CD4-positive, alpha-beta memory T cell (primary cell): ENCODE results near the gene IL1RL2. TPM values are rescaled to one million over a fixed set of nuclear protein-coding genes. Genes with fewer than 3 reads are reported as not detected.

ENCODE experiments used
- CTCF ChIA-PET: fragments of 350-600 bp; sonication (Branson Sonifier 250); formaldehyde crosslinking; loops from one replicate; lab custom pipeline; 2021; ENCODE audit warnings: inconsistent platforms; ENCODE audit not compliant: partially characterized antibody; lab: Charles Lee
- POLR2A ChIA-PET: fragments of 350-600 bp; sonication (Branson Sonifier 250); formaldehyde crosslinking; loops from one replicate; lab custom pipeline; 2021; ENCODE audit not compliant: partially characterized antibody; lab: Charles Lee
- DNase-seq, 5 donors: peaks; one replicate each; pipeline versions ENCODE4 v3.0.0 to v3.0.0-alpha.2; 2020 to 2022; ENCODE audit warnings: mixed read lengths in 1 of 5
- H3K27ac ChIP-seq: one replicate; pipeline ENCODE4 v1.7.0; 2013; ENCODE audit warnings: low read depth, low read length
- H3K27me3 ChIP-seq: 2 replicates; pipeline ENCODE4 v1.7.0; 2013; ENCODE audit warnings: mild to moderate bottlenecking, low read length, moderate library complexity; ENCODE audit not compliant: insufficient read depth
- H3K36me3 ChIP-seq: 2 replicates; pipeline ENCODE4 v1.7.0; 2013; ENCODE audit warnings: mild to moderate bottlenecking, low read length, moderate library complexity; ENCODE audit not compliant: insufficient read depth
- H3K4me1 ChIP-seq: 2 replicates; pipeline ENCODE4 v1.7.0; 2013; ENCODE audit warnings: mild to moderate bottlenecking, low read length, moderate library complexity; ENCODE audit not compliant: insufficient read depth
- H3K4me3 ChIP-seq, 2 donors: one replicate each; pipeline ENCODE4 v1.7.0; 2013; ENCODE audit warnings: low read length in 2 of 2, mild to moderate bottlenecking in 1 of 2
- H3K9me3 ChIP-seq, 2 donors: one replicate each; pipeline ENCODE4 v1.7.0; 2013; ENCODE audit warnings: low read length in 2 of 2, control low read depth in 1 of 2; ENCODE audit not compliant: control insufficient read depth in 1 of 2
- H3K27ac Mint-ChIP-seq, 7 donors: one replicate each; pipeline ENCODE4 v1.8.0; 2020 to 2021; ENCODE audit warnings: mixed read lengths in 7 of 7, mild to moderate bottlenecking in 6 of 7, inconsistent platforms in 3 of 7, moderate library complexity in 3 of 7
- H3K27me3 Mint-ChIP-seq, 2 donors: one replicate each; pipeline ENCODE4 v1.8.0; 2020 to 2021; ENCODE audit warnings: mixed read lengths in 2 of 2
- H3K36me3 Mint-ChIP-seq, 2 donors: one replicate each; pipeline ENCODE4 v1.8.0; 2020 to 2021; ENCODE audit warnings: mixed read lengths in 2 of 2, inconsistent platforms in 1 of 2, mild to moderate bottlenecking in 1 of 2
- H3K4me1 Mint-ChIP-seq, 4 donors: one replicate each; pipeline ENCODE4 v1.8.0; 2020 to 2021; ENCODE audit warnings: mixed read lengths in 4 of 4, mild to moderate bottlenecking in 1 of 4
- H3K4me3 Mint-ChIP-seq, 8 donors: one replicate each; pipeline ENCODE4 v1.8.0; 2020 to 2021; ENCODE audit warnings: mixed read lengths in 8 of 8, mild to moderate bottlenecking in 7 of 8, moderate library complexity in 6 of 8, inconsistent platforms in 3 of 8
- H3K9me3 Mint-ChIP-seq, 8 donors: one replicate each; pipeline ENCODE4 v1.8.0; 2020 to 2021; ENCODE audit warnings: mixed read lengths in 8 of 8, mild to moderate bottlenecking in 5 of 8, inconsistent platforms in 3 of 8, moderate library complexity in 1 of 8
- intact Hi-C: fragments of 100-400 bp; cut with micrococcal nuclease; formaldehyde crosslinking; loops from one replicate; pipeline ENCODE4 v1.15.1; 2023
- polyA plus RNA-seq, 2 donors: library from polyadenylated mRNA; unstranded; fragments of 300-500 nt; fragmentation: Illumina TruSeq; gene quantifications; one replicate each; pipeline ENCODE4 v1.2.3, GENCODE V29; 2021
- total RNA-seq, 2 experiments: library from RNA; stranded (reverse); gene quantifications; one replicate each; pipeline ENCODE4 v1.2.3, GENCODE V29; 2021

The IL1RL2 gene
- total and polyA plus RNA-seq, 4 experiments from 2014 or later, result 0.23 TPM; not detected in 3

DNA sequence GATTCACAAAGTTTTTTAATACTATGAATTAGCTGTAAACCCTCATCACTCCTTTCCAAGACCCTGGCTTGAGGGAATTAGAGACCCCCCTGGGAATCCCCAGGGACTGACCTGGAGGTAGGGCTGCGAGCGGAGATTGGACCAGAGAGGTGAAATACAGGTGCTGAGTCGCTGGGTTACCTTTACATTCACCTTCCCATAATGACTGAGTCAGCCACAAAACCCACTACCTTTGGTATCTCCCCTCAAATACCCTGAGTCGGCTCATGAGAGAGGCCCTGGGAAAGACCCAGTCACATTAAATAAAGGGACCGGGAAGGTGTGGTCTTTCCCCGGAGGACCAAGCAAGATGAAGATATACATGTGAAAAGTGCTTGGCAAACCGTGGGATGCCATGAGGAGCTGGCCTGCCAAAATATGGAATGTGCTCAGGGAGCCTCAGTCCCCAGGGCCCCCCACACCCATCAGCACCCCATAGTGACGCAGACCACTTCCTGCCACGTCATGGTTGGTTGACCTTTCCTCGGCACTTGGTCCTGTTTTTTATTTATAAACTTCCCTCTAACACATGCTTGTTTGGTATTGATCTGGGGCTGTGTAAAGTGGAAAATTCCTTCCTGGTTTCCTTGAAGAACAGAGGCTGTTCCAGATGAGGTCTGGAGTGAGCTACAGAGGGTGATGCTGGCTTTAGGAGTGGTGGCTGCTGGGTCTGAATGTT lies 51.4 kb downstream of the IL1RL2 start:
- H3K36me3 ChIP-seq, result no peaks in the 10 kb centered on the region
- peak overlapping the region in 3 of 7 donors; percentile 35 to 84 (median 38) for H3K27ac Mint-ChIP-seq
- peaks cover 12% of the 10 kb centered on the region for H3K4me1 ChIP-seq
- intact Hi-C loops, result no loop called here
- DNase-seq, result no peak
- H3K36me3 Mint-ChIP-seq, result no peaks in the 10 kb centered on the region
- no peak overlapping the region for H3K4me3 ChIP-seq
- no peaks in the 10 kb centered on the region for H3K27me3 ChIP-seq
- H3K9me3 Mint-ChIP-seq, result no peaks in the 10 kb centered on the region
- ChIA-PET POLR2A (interaction anchor here (1.0 to 1.7 kb wide), 3 partner anchors 9 to 155 kb away, joined by 3 to 6 read pairs (median 4); no protein-coding TSS in a partner anchor), CTCF (interaction anchor here (3.3 to 11.9 kb wide), 9 partner anchors 13 to 232 kb away, joined by 28 to 318 read pairs (median 71); partner anchors contain the start of genes IL18R1 and IL1RL2)
- H3K4me1 Mint-ChIP-seq, result peaks cover 6 to 24% (median 15%) of the 10 kb centered on the region in 4 donors
- peak overlapping the region in 1 of 8 donors; percentile 19 for H3K4me3 Mint-ChIP-seq
- no peak overlapping the region for H3K27ac ChIP-seq
- H3K27me3 Mint-ChIP-seq, result no peaks in the 10 kb centered on the region
- no peaks in the 10 kb centered on the region for H3K9me3 ChIP-seq

DNA sequence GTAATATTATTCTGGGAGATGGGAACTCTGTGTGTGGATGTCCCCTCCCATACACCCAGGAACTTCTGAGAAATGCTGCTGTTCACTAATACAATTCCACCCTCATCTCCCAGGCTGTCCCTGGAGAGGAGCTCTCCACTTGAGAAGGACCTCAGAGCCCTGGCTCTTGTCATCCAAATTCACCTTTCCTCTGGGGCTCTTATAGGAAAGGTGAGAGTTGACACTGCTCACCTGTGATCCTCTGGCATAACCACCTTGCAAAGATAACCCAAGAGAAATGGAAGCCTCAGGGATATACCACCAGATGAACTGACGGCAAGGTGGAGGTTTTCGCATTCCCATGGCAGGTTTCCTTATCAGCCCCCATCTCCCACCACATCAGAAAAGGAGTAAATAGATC lies 52.0 kb downstream of the IL1RL2 start:
- peaks cover 6 to 24% (median 15%) of the 10 kb centered on the region in 4 donors for H3K4me1 Mint-ChIP-seq
- H3K27ac Mint-ChIP-seq, result peak overlapping the region in 3 of 7 donors; percentile 35 to 84 (median 38)
- no peaks in the 10 kb centered on the region for H3K9me3 Mint-ChIP-seq
- no peaks in the 10 kb centered on the region for H3K27me3 ChIP-seq
- no peak overlapping the region for H3K4me3 ChIP-seq
- intact Hi-C loops, result no loop called here
- H3K27ac ChIP-seq, result no peak overlapping the region
- H3K4me3 Mint-ChIP-seq, result peak overlapping the region in 2 of 8 donors; percentile 18 to 19
- no peaks in the 10 kb centered on the region for H3K36me3 Mint-ChIP-seq
- H3K4me1 ChIP-seq, result peaks cover 12% of the 10 kb centered on the region
- H3K9me3 ChIP-seq, result no peaks in the 10 kb centered on the region
- ChIA-PET POLR2A (interaction anchor here (1.0 to 1.7 kb wide), 3 partner anchors 10 to 156 kb away, joined by 3 to 6 read pairs (median 4); no protein-coding TSS in a partner anchor), CTCF (interaction anchor here (1.2 to 11.9 kb wide), 12 partner anchors 12 to 232 kb away, joined by 3 to 318 read pairs (median 38); partner anchors contain the start of genes IL18R1 and IL1RL2)
- no peaks in the 10 kb centered on the region for H3K27me3 Mint-ChIP-seq
- DNase-seq, result no peak
- H3K36me3 ChIP-seq, result no peaks in the 10 kb centered on the region

DNA sequence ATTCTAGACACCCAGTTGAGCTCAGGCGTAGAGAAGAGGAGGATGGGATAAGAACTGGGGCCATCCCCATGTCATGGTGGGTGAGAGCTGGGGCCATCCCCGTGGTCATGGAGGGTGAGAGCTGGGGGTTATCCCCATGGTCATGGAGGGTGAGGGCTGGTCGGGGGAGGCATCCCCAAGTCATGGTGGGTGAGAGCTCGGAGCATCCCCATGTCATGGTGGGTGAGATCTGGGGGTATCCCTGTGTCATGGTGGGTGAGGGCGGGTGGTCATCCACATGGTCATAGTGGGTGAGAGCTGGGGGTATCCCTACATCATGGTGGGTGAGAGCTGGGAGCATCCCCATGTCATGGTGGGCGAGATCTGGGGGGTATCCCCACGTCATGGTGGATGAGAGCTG lies 52.5 kb downstream of the IL1RL2 start:
- H3K27ac Mint-ChIP-seq, result peak overlapping the region in 2 of 7 donors; percentile 35 to 43
- H3K4me3 Mint-ChIP-seq, result peak overlapping the region in 1 of 8 donors; percentile 54
- intact Hi-C loops, result no loop called here

DNA sequence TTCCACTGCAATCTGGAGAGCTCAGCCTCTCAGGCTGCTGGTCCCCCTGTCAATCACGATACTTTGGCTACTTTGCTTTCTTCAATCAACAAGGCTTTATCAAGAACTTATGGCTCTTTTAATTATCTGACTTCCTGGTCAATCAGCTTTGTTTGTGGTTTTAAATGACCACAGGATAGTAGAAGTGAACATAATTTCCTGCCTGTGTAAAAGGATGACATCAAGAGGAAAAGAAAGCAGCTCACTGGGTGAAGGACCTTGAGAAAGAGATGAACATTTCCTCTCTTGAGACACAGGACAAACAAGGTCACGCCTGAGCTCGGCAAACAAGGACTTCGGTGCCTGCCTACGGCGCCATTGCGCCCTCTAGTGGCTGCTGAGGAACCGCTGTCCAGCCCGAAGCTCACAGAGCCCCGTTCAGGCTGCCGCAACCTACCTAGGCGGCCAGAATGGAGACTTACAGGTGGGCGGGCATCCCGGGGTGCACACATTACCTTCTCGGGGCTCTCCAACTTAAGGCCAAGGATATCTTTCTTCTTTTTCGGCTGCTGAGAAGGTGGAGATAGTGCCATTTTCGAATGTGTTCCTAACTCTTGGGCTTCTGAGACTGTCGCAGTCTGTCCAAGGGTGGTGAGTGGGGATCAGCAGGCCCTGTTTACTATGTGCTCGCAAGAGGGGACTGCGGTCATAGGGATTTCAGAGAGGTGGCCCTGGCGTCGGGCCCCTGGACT lies 54.0 kb downstream of the IL1RL2 start:
- Mint-ChIP-seq H3K4me3 (peak overlapping the region in 4 of 8 donors; percentile 10 to 57 (median 38)), H3K27ac (peak overlapping the region in 6 of 7 donors; percentile 3 to 78 (median 62)), H3K9me3 (no peaks in the 10 kb centered on the region), H3K27me3 (no peaks in the 10 kb centered on the region), H3K4me1 (peaks cover 6 to 19% (median 11%) of the 10 kb centered on the region in 4 donors), H3K36me3 (no peaks in the 10 kb centered on the region)
- ChIA-PET CTCF (interaction anchor here (0.7 to 11.9 kb wide), 85 partner anchors 10 to 899 kb away, joined by 3 to 318 read pairs (median 5); partner anchors contain the start of genes IL18R1, IL1R1, IL1RL2 and SLC9A4), POLR2A (interaction anchor here (0.7 to 2.2 kb wide), 10 partner anchors 9 to 822 kb away, joined by 3 to 11 read pairs (median 3); no protein-coding TSS in a partner anchor)
- H3K27me3 ChIP-seq, result no peaks in the 10 kb centered on the region
- H3K9me3 ChIP-seq, result no peaks in the 10 kb centered on the region
- peaks cover 12% of the 10 kb centered on the region for H3K4me1 ChIP-seq
- DNase-seq, result peak; percentile 77 to 83 (median 77)
- H3K27ac ChIP-seq, result no peak overlapping the region
- H3K36me3 ChIP-seq, result no peaks in the 10 kb centered on the region
- no peak overlapping the region for H3K4me3 ChIP-seq
- intact Hi-C loops, result loop anchor here (1.0 to 2.0 kb wide), 4 partner anchors 53 to 822 kb away; no protein-coding TSS in a partner anchor

More for the DNA sequence above, 52.5 kb downstream of the IL1RL2 start:
- peaks cover 12% of the 10 kb centered on the region for H3K4me1 ChIP-seq
- H3K27ac ChIP-seq, result no peak overlapping the region
- Mint-ChIP-seq H3K9me3 (no peaks in the 10 kb centered on the region), H3K4me1 (peaks cover 6 to 21% (median 13%) of the 10 kb centered on the region in 4 donors), H3K36me3 (no peaks in the 10 kb centered on the region), H3K27me3 (no peaks in the 10 kb centered on the region)
- ChIA-PET POLR2A (interaction anchor here (1.0 to 2.2 kb wide), 3 partner anchors 54 to 219 kb away, joined by 3 to 11 read pairs (median 4); no protein-coding TSS in a partner anchor), CTCF (interaction anchor here (1.2 to 11.9 kb wide), 23 partner anchors 12 to 821 kb away, joined by 3 to 318 read pairs (median 10); partner anchors contain the start of genes IL18R1 and IL1RL2)
- no peak for DNase-seq
- no peaks in the 10 kb centered on the region for H3K9me3 ChIP-seq
- no peaks in the 10 kb centered on the region for H3K27me3 ChIP-seq
- no peaks in the 10 kb centered on the region for H3K36me3 ChIP-seq
- H3K4me3 ChIP-seq, result no peak overlapping the region

DNA sequence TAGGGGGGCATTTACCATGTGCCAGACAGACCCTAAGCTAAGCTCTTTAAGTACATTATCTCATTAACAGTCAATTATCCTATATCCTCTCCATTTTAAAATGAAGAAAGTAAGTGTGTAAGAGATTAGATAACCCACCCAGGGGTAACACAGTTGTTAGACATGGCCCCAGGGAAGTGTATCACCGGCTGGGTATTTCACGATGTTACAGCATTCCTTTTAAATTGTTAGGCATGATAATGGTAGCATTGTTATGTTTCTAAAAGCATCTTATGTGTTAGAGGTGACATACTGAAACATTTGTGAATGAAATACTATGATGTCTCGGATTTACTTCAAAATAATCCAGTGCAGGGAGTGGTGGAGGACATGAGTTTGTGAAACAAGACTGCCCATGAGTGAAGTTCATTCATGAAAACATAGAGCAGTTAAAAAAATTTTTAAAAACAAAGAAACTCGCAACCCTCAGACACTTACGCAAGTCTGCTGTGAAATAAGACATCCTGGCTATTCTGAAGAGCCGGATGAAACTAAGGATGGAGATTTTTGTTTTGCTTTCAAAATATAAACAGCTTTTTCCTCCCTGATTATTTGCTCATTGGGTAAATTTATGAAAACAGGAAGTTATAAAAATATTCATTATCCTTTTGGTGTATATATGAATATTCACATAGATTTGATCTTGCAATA lies 54.9 kb downstream of the IL1RL2 start:
- CTCF ChIA-PET, result interaction anchor here (1.0 to 11.9 kb wide), 21 partner anchors 9 to 900 kb away, joined by 3 to 318 read pairs (median 27); partner anchors contain the start of genes IL18R1 and IL1RL2
- Histone ChIP-seq H3K27me3 (no peaks in the 10 kb centered on the region), H3K36me3 (no peaks in the 10 kb centered on the region), H3K4me3 (no peak overlapping the region), H3K4me1 (peaks cover 12% of the 10 kb centered on the region), H3K27ac (no peak overlapping the region), H3K9me3 (no peaks in the 10 kb centered on the region)
- Mint-ChIP-seq H3K27ac (no peak overlapping the region), H3K36me3 (no peaks in the 10 kb centered on the region), H3K27me3 (no peaks in the 10 kb centered on the region), H3K4me3 (no peak overlapping the region), H3K4me1 (peaks cover 6 to 19% (median 11%) of the 10 kb centered on the region in 4 donors), H3K9me3 (no peaks in the 10 kb centered on the region)
- POLR2A ChIA-PET, result interaction anchor here (2.2 kb wide), 1 partner anchor 222 kb away, joined by 11 read pairs; no protein-coding TSS in a partner anchor
- intact Hi-C loops, result loop anchor here (2.0 kb wide), 2 partner anchors 357 to 823 kb away; no protein-coding TSS in a partner anchor
- no peak for DNase-seq
